HL-60 (cell line): Measurements from ENCODE around the gene SDS.

Experiments used
- DNase-seq, 2 experiments: peaks; one replicate each; pipeline ENCODE4 v3.0.0-alpha.2; 2010 to 2020; ENCODE audit warnings: low read depth in 1 of 2, low spot score in 1 of 2
- H3K27ac ChIP-seq: fragments of 250-450 bp; sonication (Bioruptor Pico); replicated peaks from 2 replicates; pipeline ENCODE4 v1.5.1; 2020; ENCODE audit warnings: mild to moderate bottlenecking, moderate library complexity
- H3K27me3 ChIP-seq: fragments of 250-450 bp; sonication (Bioruptor Pico); 2 replicates; pipeline ENCODE4 v1.5.1; 2021; ENCODE audit warnings: mild to moderate bottlenecking, moderate library complexity; ENCODE audit not compliant: insufficient read depth, poor library complexity, severe bottlenecking
- H3K4me3 ChIP-seq: replicated peaks from 2 replicates; pipeline ENCODE4 v1.5.1; 2011; ENCODE audit warnings: mild to moderate bottlenecking, control low read depth, low read length; ENCODE audit not compliant: insufficient read depth
- CTCF ChIP-seq: IDR thresholded peaks from one replicate; pipeline ENCODE4 v1.5.1; 2011; ENCODE audit warnings: low read length, control low read depth, inconsistent platforms; ENCODE audit not compliant: insufficient read depth
- GABPA ChIP-seq: IDR thresholded peaks from 2 replicates; pipeline ENCODE4 v1.6.1; 2012; ENCODE audit warnings: low read depth
- POLR2AphosphoS5 ChIP-seq: IDR thresholded peaks from 2 replicates; pipeline ENCODE4 v1.6.1; 2012; ENCODE audit warnings: low read depth
- REST ChIP-seq: IDR thresholded peaks from 2 replicates; pipeline ENCODE4 v1.6.1; 2012; ENCODE audit warnings: low read depth; ENCODE audit not compliant: insufficient replicate concordance
- SPI1 ChIP-seq: IDR thresholded peaks from 2 replicates; pipeline ENCODE4 v1.6.1; 2012; ENCODE audit warnings: low read depth, mild to moderate bottlenecking, borderline replicate concordance

Gene SDS

GRCh38 chr12:113364698-113365097 lies 39.0 kb downstream of the SDS start:
- Histone ChIP-seq H3K27me3 (no peaks in the 10 kb centered on the region), H3K27ac (no peak overlapping the region), H3K4me3 (no peak overlapping the region)
- TF ChIP-seq REST (no peak), SPI1 (no peak), GABPA (no peak), POLR2AphosphoS5 (no peak), CTCF (no peak)
- DNase-seq: no peak

- DNase-seq: no peak
- TF ChIP-seq CTCF: no peak
- peak; percentile 78 for TF ChIP-seq REST
- no peak overlapping the region for H3K27ac ChIP-seq
Observed at GRCh38 chr12:113361574-113362370, 41.9 kb downstream of the SDS start.

GRCh38 chr12:113359939-113360748 lies 43.5 kb downstream of the SDS start:
- no peak overlapping the region for H3K4me3 ChIP-seq
- no peaks in the 10 kb centered on the region for H3K27me3 ChIP-seq
- H3K27ac ChIP-seq: no peak overlapping the region
- DNase-seq: no peak
- TF ChIP-seq POLR2AphosphoS5 (no peak), CTCF (no peak), GABPA (no peak), REST (no peak), SPI1 (no peak)

More at GRCh38 chr12:113361574-113362370, 41.9 kb downstream of the SDS start:
- H3K4me3 ChIP-seq: no peak overlapping the region
- no peaks in the 10 kb centered on the region for H3K27me3 ChIP-seq
